Adipocyte (in vitro differentiated cells): ENCODE data around the gene IFIT2.

Source experiments
- DNase-seq: peaks from one replicate; pipeline ENCODE4 v3.0.0-alpha.2; 2015; ENCODE audit warnings: low read depth
- H3K27me3 ChIP-seq: replicated peaks from 2 replicates; pipeline ENCODE4 v1.7.0; 2013; ENCODE audit warnings: mild to moderate bottlenecking, low read length, moderate library complexity; ENCODE audit not compliant: control insufficient read depth, insufficient read depth
- H3K36me3 ChIP-seq: 2 replicates; pipeline ENCODE4 v1.7.0; 2013; ENCODE audit warnings: low read length, mild to moderate bottlenecking, moderate library complexity; ENCODE audit not compliant: control insufficient read depth, insufficient read depth, severe bottlenecking
- H3K4me1 ChIP-seq: 2 replicates; pipeline ENCODE4 v1.7.0; 2013; ENCODE audit warnings: mild to moderate bottlenecking, low read length, moderate library complexity; ENCODE audit not compliant: control insufficient read depth, insufficient read depth
- H3K4me3 ChIP-seq: 2 replicates; pipeline ENCODE4 v1.7.0; 2013; ENCODE audit warnings: mild to moderate bottlenecking, low read length, moderate library complexity
- H3K9ac ChIP-seq: 2 replicates; pipeline ENCODE4 v1.7.0; 2013; ENCODE audit warnings: mild to moderate bottlenecking, low read length, moderate library complexity
- H3K9me3 ChIP-seq: 2 replicates; pipeline ENCODE4 v1.7.0; 2013; ENCODE audit warnings: mild to moderate bottlenecking, low read length, moderate library complexity; ENCODE audit not compliant: control insufficient read depth

IFIT2 gene

GRCh38 chr10:89266721-89267453, 35.0 kb upstream of the IFIT2 start:
- no peak for DNase-seq
- H3K9me3 ChIP-seq = no peaks in the 10 kb centered on the region
- peaks cover 26% of the 10 kb centered on the region for H3K4me1 ChIP-seq
- H3K9ac ChIP-seq = no peak overlapping the region
- H3K27me3 ChIP-seq = no peaks in the 10 kb centered on the region
- H3K4me3 ChIP-seq = no peak overlapping the region
- no peaks in the 10 kb centered on the region for H3K36me3 ChIP-seq

GRCh38 chr10:89269433-89270152, 32.3 kb upstream of the IFIT2 start:
- no peak overlapping the region for H3K9ac ChIP-seq
- H3K4me3 ChIP-seq = no peak overlapping the region

GRCh38 chr10:89270153-89270483, 31.7 kb upstream of the IFIT2 start:
- DNase-seq = no peak
- H3K36me3 ChIP-seq = no peaks in the 10 kb centered on the region
- H3K9ac ChIP-seq = no peak overlapping the region
- H3K9me3 ChIP-seq = no peaks in the 10 kb centered on the region
- peaks cover 19% of the 10 kb centered on the region for H3K4me1 ChIP-seq
- H3K27me3 ChIP-seq = no peaks in the 10 kb centered on the region
- no peak overlapping the region for H3K4me3 ChIP-seq

More at GRCh38 chr10:89269433-89270152, 32.3 kb upstream of the IFIT2 start:
- Histone ChIP-seq H3K4me1 (peaks cover 14% of the 10 kb centered on the region), H3K9me3 (no peaks in the 10 kb centered on the region), H3K36me3 (no peaks in the 10 kb centered on the region), H3K27me3 (no peaks in the 10 kb centered on the region)
- DNase-seq = peak; percentile 45

- Histone ChIP-seq H3K27me3 (no peaks in the 10 kb centered on the region), H3K4me1 (peaks cover 31% of the 10 kb centered on the region), H3K9ac (no peak overlapping the region), H3K36me3 (no peaks in the 10 kb centered on the region), H3K9me3 (no peaks in the 10 kb centered on the region), H3K4me3 (no peak overlapping the region)
- no peak for DNase-seq
Measured at GRCh38 chr10:89271532-89271931, 30.3 kb upstream of the IFIT2 start.

GRCh38 chr10:89273680-89274079, 28.2 kb upstream of the IFIT2 start:
- H3K9ac ChIP-seq = no peak overlapping the region
- H3K9me3 ChIP-seq = no peaks in the 10 kb centered on the region
- H3K4me1 ChIP-seq = peaks cover 47% of the 10 kb centered on the region
- H3K27me3 ChIP-seq = no peaks in the 10 kb centered on the region
- no peak overlapping the region for H3K4me3 ChIP-seq
- no peak for DNase-seq
- no peaks in the 10 kb centered on the region for H3K36me3 ChIP-seq

GRCh38 chr10:89274928-89275327, 26.9 kb upstream of the IFIT2 start:
- Histone ChIP-seq H3K4me1 (peaks cover 51% of the 10 kb centered on the region), H3K27me3 (no peaks in the 10 kb centered on the region), H3K4me3 (peak overlapping the region; percentile 27), H3K36me3 (no peaks in the 10 kb centered on the region), H3K9me3 (no peaks in the 10 kb centered on the region), H3K9ac (no peak overlapping the region)
- DNase-seq = peak; percentile 50

- H3K4me3 ChIP-seq = peak overlapping the region; percentile 27
- no peaks in the 10 kb centered on the region for H3K36me3 ChIP-seq
- H3K9ac ChIP-seq = peak overlapping the region; percentile 43
- peaks cover 50% of the 10 kb centered on the region for H3K4me1 ChIP-seq
- peak; percentile 43 for DNase-seq
- no peaks in the 10 kb centered on the region for H3K9me3 ChIP-seq
- H3K27me3 ChIP-seq = no peaks in the 10 kb centered on the region
Measured at GRCh38 chr10:89275383-89275782, 26.5 kb upstream of the IFIT2 start.

- Histone ChIP-seq H3K36me3 (no peaks in the 10 kb centered on the region), H3K27me3 (no peaks in the 10 kb centered on the region), H3K9me3 (no peaks in the 10 kb centered on the region), H3K9ac (peak overlapping the region; percentile 81), H3K4me3 (peak overlapping the region; percentile 69), H3K4me1 (peaks cover 66% of the 10 kb centered on the region)
- DNase-seq = peak; percentile 95
Measured at GRCh38 chr10:89278034-89278535, 23.8 kb upstream of the IFIT2 start.

- no peaks in the 10 kb centered on the region for H3K9me3 ChIP-seq
- H3K4me3 ChIP-seq = no peak overlapping the region
- peak overlapping the region; percentile 13 for H3K9ac ChIP-seq
- no peak for DNase-seq
- no peaks in the 10 kb centered on the region for H3K27me3 ChIP-seq
- peaks cover 73% of the 10 kb centered on the region for H3K4me1 ChIP-seq
- no peaks in the 10 kb centered on the region for H3K36me3 ChIP-seq
Measured at GRCh38 chr10:89278900-89279392, 22.9 kb upstream of the IFIT2 start.

- no peak for DNase-seq
- Histone ChIP-seq H3K9ac (peak overlapping the region; percentile 13), H3K4me3 (no peak overlapping the region), H3K36me3 (no peaks in the 10 kb centered on the region), H3K27me3 (no peaks in the 10 kb centered on the region), H3K4me1 (peaks cover 77% of the 10 kb centered on the region), H3K9me3 (no peaks in the 10 kb centered on the region)
Measured at GRCh38 chr10:89279421-89279869, 22.4 kb upstream of the IFIT2 start.

- Histone ChIP-seq H3K9ac (no peak overlapping the region), H3K4me3 (no peak overlapping the region), H3K4me1 (peaks cover 72% of the 10 kb centered on the region), H3K27me3 (no peaks in the 10 kb centered on the region), H3K36me3 (no peaks in the 10 kb centered on the region), H3K9me3 (no peaks in the 10 kb centered on the region)
- no peak for DNase-seq
Measured at GRCh38 chr10:89280508-89280907, 21.3 kb upstream of the IFIT2 start.
